ENCODE measurements around the gene OSBPL6.

OSBPL6 gene

GRCh38 chr2:178413472-178414265 is 219.4 kb downstream of the OSBPL6 start:
- TF ChIP-seq GATA3 (IDR thresholded peaks at IDR 0.05; ENCODE audit: low read depth, low read length) = no peak
- no peak for TF ChIP-seq GATA2 (IDR thresholded peaks at IDR 0.05; ENCODE audit: low read depth, low read length)

GRCh38 chr2:178414266-178415247 is 220.2 kb downstream of the OSBPL6 start:
- TF ChIP-seq GATA2 (IDR thresholded peaks at IDR 0.05; ENCODE audit: low read depth, low read length) (no peak), GATA3 (IDR thresholded peaks at IDR 0.05; ENCODE audit: low read depth, low read length) (no peak)

- TF ChIP-seq GATA3 (IDR thresholded peaks at IDR 0.05; ENCODE audit: low read depth, low read length) (no peak), GATA2 (IDR thresholded peaks at IDR 0.05; ENCODE audit: low read depth, low read length) (no peak)
These were observed 221.7 kb downstream of the OSBPL6 start for GRCh38 chr2:178415979-178416378.

- no peak for TF ChIP-seq GATA3 (IDR thresholded peaks at IDR 0.05; ENCODE audit: low read depth, low read length)
- TF ChIP-seq GATA2 (IDR thresholded peaks at IDR 0.05; ENCODE audit: low read depth, low read length) = no peak
These were observed 223.6 kb downstream of the OSBPL6 start for GRCh38 chr2:178417916-178418315.

- no peak for TF ChIP-seq GATA2 (IDR thresholded peaks at IDR 0.05; ENCODE audit: low read depth, low read length)
- no peak for TF ChIP-seq GATA3 (IDR thresholded peaks at IDR 0.05; ENCODE audit: low read depth, low read length)
These were observed 224.1 kb downstream of the OSBPL6 start for GRCh38 chr2:178418426-178418825.

- no peak for TF ChIP-seq GATA2 (IDR thresholded peaks at IDR 0.05; ENCODE audit: low read depth, low read length)
- no peak for TF ChIP-seq GATA3 (IDR thresholded peaks at IDR 0.05; ENCODE audit: low read depth, low read length)
These were observed 224.8 kb downstream of the OSBPL6 start for GRCh38 chr2:178419123-178419522.

GRCh38 chr2:178420463-178420999 is 226.2 kb downstream of the OSBPL6 start:
- no peak for TF ChIP-seq GATA3 (IDR thresholded peaks at IDR 0.05; ENCODE audit: low read depth, low read length)
- TF ChIP-seq GATA2 (IDR thresholded peaks at IDR 0.05; ENCODE audit: low read depth, low read length) = no peak

- TF ChIP-seq GATA2 (IDR thresholded peaks at IDR 0.05; ENCODE audit: low read depth, low read length) (no peak), GATA3 (IDR thresholded peaks at IDR 0.05; ENCODE audit: low read depth, low read length) (no peak)
These were observed 227.8 kb downstream of the OSBPL6 start for GRCh38 chr2:178422097-178422496.

- TF ChIP-seq GATA3 (IDR thresholded peaks at IDR 0.05; ENCODE audit: low read depth, low read length) (no peak), GATA2 (IDR thresholded peaks at IDR 0.05; ENCODE audit: low read depth, low read length) (no peak)
These were observed 231.0 kb downstream of the OSBPL6 start for GRCh38 chr2:178425255-178425827.

- TF ChIP-seq GATA2 (IDR thresholded peaks at IDR 0.05; ENCODE audit: low read depth, low read length) = no peak
- TF ChIP-seq GATA3 (IDR thresholded peaks at IDR 0.05; ENCODE audit: low read depth, low read length) = no peak
These were observed 232.1 kb downstream of the OSBPL6 start for GRCh38 chr2:178426388-178426787.

- no peak for TF ChIP-seq GATA3 (IDR thresholded peaks at IDR 0.05; ENCODE audit: low read depth, low read length)
- no peak for TF ChIP-seq GATA2 (IDR thresholded peaks at IDR 0.05; ENCODE audit: low read depth, low read length)
These were observed 233.1 kb downstream of the OSBPL6 start for GRCh38 chr2:178427458-178427857.

- TF ChIP-seq GATA3 (IDR thresholded peaks at IDR 0.05; ENCODE audit: low read depth, low read length) (no peak), GATA2 (IDR thresholded peaks at IDR 0.05; ENCODE audit: low read depth, low read length) (no peak)
These were observed 234.1 kb downstream of the OSBPL6 start for GRCh38 chr2:178428396-178428806.

- TF ChIP-seq GATA3 (IDR thresholded peaks at IDR 0.05; ENCODE audit: low read depth, low read length) (no peak), GATA2 (IDR thresholded peaks at IDR 0.05; ENCODE audit: low read depth, low read length) (no peak)
These were observed 235.0 kb downstream of the OSBPL6 start for GRCh38 chr2:178429336-178429735.

GRCh38 chr2:178436662-178437061 is 242.3 kb downstream of the OSBPL6 start:
- no peak for TF ChIP-seq GATA3 (IDR thresholded peaks at IDR 0.05; ENCODE audit: low read depth, low read length)
- TF ChIP-seq GATA2 (IDR thresholded peaks at IDR 0.05; ENCODE audit: low read depth, low read length) = no peak

Data from SH-SY5Y (cell line).